HEK293 (cell line): ENCODE data around the gene PARD6B.

ENCODE experiments used
- CTCF ChIA-PET: fragments of 350-600 bp; formaldehyde crosslinking; extraction: SDS; loops from one replicate; lab custom pipeline; 2021; ENCODE audit warnings: antibody characterized with exemption; lab: Yijun Ruan, JAX
- POLR2A ChIA-PET: fragments of 300-600 bp; formaldehyde crosslinking; extraction: SDS; loops from one replicate; lab custom pipeline; 2020; ENCODE audit warnings: antibody characterized with exemption, inconsistent platforms; lab: Yijun Ruan, JAX
- H3K27ac ChIP-seq: fragments of 200-500 bp; sonication (Bioruptor generic); 2 replicates; pipeline ENCODE4 v1.5.1; 2014; ENCODE audit warnings: low read depth, low read length, control low read depth, inconsistent platforms; ENCODE audit errors: extremely low read depth
- H3K36me3 ChIP-seq, 2 experiments: fragments of 200-500 bp in 1 of 2; sonication (Bioruptor generic) in 1 of 2; 1 replicate in 1 of 2; 2 replicates in 1 of 2; pipeline ENCODE4 v1.5.1; 2014 to 2017; ENCODE audit warnings: inconsistent platforms in 2 of 2, low read length in 2 of 2; ENCODE audit not compliant: control insufficient read depth in 2 of 2, insufficient read depth in 1 of 2
- H3K4me1 ChIP-seq: fragments of 200-500 bp; sonication (Bioruptor generic); 2 replicates; pipeline ENCODE4 v1.5.1; 2014; ENCODE audit warnings: mild to moderate bottlenecking, low read length, inconsistent platforms; ENCODE audit not compliant: control insufficient read depth, insufficient read depth
- H3K4me3 ChIP-seq: 2 replicates; pipeline ENCODE4 v1.5.1; 2011; ENCODE audit warnings: low read depth, mild to moderate bottlenecking, control low read depth, low read length, moderate library complexity
- H3K9me3 ChIP-seq: fragments of 200-500 bp; sonication (Bioruptor generic); 2 replicates; pipeline ENCODE4 v1.5.1; 2014; ENCODE audit warnings: low read depth, low read length, inconsistent platforms; ENCODE audit not compliant: control insufficient read depth, insufficient read depth
- FEZF1 ChIP-seq: fragments of 450-650 bp; formaldehyde crosslinking; IDR thresholded peaks from 2 replicates; pipeline ENCODE4 v1.5.1; 2016; ENCODE audit warnings: missing biosample characterization, missing genetic modification characterization
- GLI2 ChIP-seq: fragments of 450-650 bp; formaldehyde crosslinking; IDR thresholded peaks from 2 replicates; pipeline ENCODE4; 2017; ENCODE audit warnings: missing biosample characterization, missing genetic modification characterization, low read depth, borderline replicate concordance
- HOXC10 ChIP-seq: sonication (generic); formaldehyde crosslinking; IDR thresholded peaks from 2 replicates; pipeline ENCODE4 v1.8.1; 2023; ENCODE audit warnings: mild to moderate bottlenecking, missing genetic modification reagents
- OVOL3 ChIP-seq: fragments of 450-650 bp; formaldehyde crosslinking; IDR thresholded peaks from 2 replicates; pipeline ENCODE4 v1.5.1; 2016; ENCODE audit warnings: missing biosample characterization, missing genetic modification characterization
- RBAK ChIP-seq: fragments of 450-650 bp; formaldehyde crosslinking; IDR thresholded peaks from 2 replicates; pipeline ENCODE4 v1.5.1; 2016; ENCODE audit warnings: missing biosample characterization, missing genetic modification characterization
- SCRT2 ChIP-seq: fragments of 450-650 bp; formaldehyde crosslinking; IDR thresholded peaks from 2 replicates; pipeline ENCODE4 v1.5.1; 2016; ENCODE audit warnings: missing biosample characterization, missing genetic modification characterization
- ZBTB17 ChIP-seq: fragments of 450-650 bp; formaldehyde crosslinking; IDR thresholded peaks from 2 replicates; pipeline ENCODE4 v1.5.1; 2016; ENCODE audit warnings: missing biosample characterization, missing genetic modification characterization
- ZBTB20 ChIP-seq: fragments of 450-650 bp; formaldehyde crosslinking; IDR thresholded peaks from 2 replicates; pipeline ENCODE4 v1.5.1; 2016; ENCODE audit warnings: missing biosample characterization, missing genetic modification characterization
- ZBTB44 ChIP-seq: fragments of 450-650 bp; IDR thresholded peaks from 2 replicates; pipeline ENCODE4 v1.5.1; 2018; ENCODE audit warnings: missing biosample characterization, mild to moderate bottlenecking, missing genetic modification characterization
- ZBTB8A ChIP-seq: fragments of 450-650 bp; formaldehyde crosslinking; IDR thresholded peaks from 2 replicates; pipeline ENCODE4 v1.5.1; 2016; ENCODE audit warnings: missing biosample characterization, missing genetic modification characterization
- ZNF146 ChIP-seq: fragments of 450-650 bp; formaldehyde crosslinking; IDR thresholded peaks from 2 replicates; pipeline ENCODE4 v1.5.1; 2016; ENCODE audit warnings: missing biosample characterization, missing genetic modification characterization
- ZNF157 ChIP-seq: fragments of 450-650 bp; formaldehyde crosslinking; IDR thresholded peaks from 2 replicates; pipeline ENCODE4 v1.5.1; 2016; ENCODE audit warnings: missing biosample characterization, missing genetic modification characterization
- ZNF18 ChIP-seq: fragments of 450-650 bp; formaldehyde crosslinking; IDR thresholded peaks from 2 replicates; pipeline ENCODE4 v1.5.1; 2016; ENCODE audit warnings: missing biosample characterization, missing genetic modification characterization
- ZNF266 ChIP-seq: fragments of 450-650 bp; formaldehyde crosslinking; IDR thresholded peaks from 2 replicates; pipeline ENCODE4 v1.5.1; 2016; ENCODE audit warnings: missing biosample characterization, missing genetic modification characterization, low read depth
- ZNF302 ChIP-seq: fragments of 450-650 bp; formaldehyde crosslinking; IDR thresholded peaks from 2 replicates; pipeline ENCODE4 v1.5.1; 2016; ENCODE audit warnings: missing biosample characterization, missing genetic modification characterization, low read depth
- ZNF311 ChIP-seq: fragments of 450-650 bp; formaldehyde crosslinking; IDR thresholded peaks from 2 replicates; pipeline ENCODE4 v1.5.1; 2017; ENCODE audit warnings: missing biosample characterization, missing genetic modification characterization, borderline replicate concordance
- ZNF335 ChIP-seq: fragments of 450-650 bp; formaldehyde crosslinking; conservative IDR thresholded peaks from 2 replicates; pipeline ENCODE4 v1.5.1; 2016; ENCODE audit warnings: missing biosample characterization, missing genetic modification characterization
- ZNF398 ChIP-seq: fragments of 450-650 bp; formaldehyde crosslinking; IDR thresholded peaks from 2 replicates; pipeline ENCODE4 v1.5.1; 2017; ENCODE audit warnings: missing biosample characterization, missing genetic modification characterization
- ZNF404 ChIP-seq: fragments of 450-650 bp; formaldehyde crosslinking; IDR thresholded peaks from 2 replicates; pipeline ENCODE4 v1.5.1; 2017; ENCODE audit warnings: missing biosample characterization, missing genetic modification characterization
- ZNF521 ChIP-seq: fragments of 450-650 bp; formaldehyde crosslinking; IDR thresholded peaks from 2 replicates; pipeline ENCODE4 v1.5.1; 2017; ENCODE audit warnings: missing biosample characterization, mild to moderate bottlenecking, missing genetic modification characterization
- ZNF548 ChIP-seq: fragments of 450-650 bp; formaldehyde crosslinking; IDR thresholded peaks from 2 replicates; pipeline ENCODE4 v1.5.1; 2016; ENCODE audit warnings: missing biosample characterization, missing genetic modification characterization
- ZNF549 ChIP-seq: fragments of 450-650 bp; IDR thresholded peaks from 2 replicates; pipeline ENCODE4 v1.5.1; 2018; ENCODE audit warnings: missing biosample characterization, missing genetic modification characterization, mild to moderate bottlenecking, inconsistent platforms, moderate library complexity
- ZNF600 ChIP-seq: fragments of 450-650 bp; formaldehyde crosslinking; IDR thresholded peaks from 2 replicates; pipeline ENCODE4 v1.5.1; 2016; ENCODE audit warnings: missing biosample characterization, missing genetic modification characterization
- ZNF677 ChIP-seq: fragments of 450-650 bp; IDR thresholded peaks from 2 replicates; pipeline ENCODE4 v1.5.0; 2018; ENCODE audit warnings: missing biosample characterization, mild to moderate bottlenecking, missing genetic modification characterization, moderate library complexity
- ZNF692 ChIP-seq: fragments of 450-650 bp; formaldehyde crosslinking; IDR thresholded peaks from 2 replicates; pipeline ENCODE4 v1.5.1; 2016; ENCODE audit warnings: missing biosample characterization, missing genetic modification characterization
- ZNF791 ChIP-seq: fragments of 450-650 bp; formaldehyde crosslinking; IDR thresholded peaks from 2 replicates; pipeline ENCODE4 v1.5.1; 2016; ENCODE audit warnings: missing biosample characterization, missing genetic modification characterization
- ZNF830 ChIP-seq: fragments of 450-650 bp; IDR thresholded peaks from 2 replicates; pipeline ENCODE4 v1.5.0; 2018; ENCODE audit warnings: missing biosample characterization, missing genetic modification characterization, low read depth, mild to moderate bottlenecking, moderate library complexity
- ZNF837 ChIP-seq: fragments of 450-650 bp; formaldehyde crosslinking; IDR thresholded peaks from 2 replicates; pipeline ENCODE4 v1.5.1; 2016; ENCODE audit warnings: missing biosample characterization, missing genetic modification characterization
- ZSCAN5A ChIP-seq: fragments of 450-650 bp; formaldehyde crosslinking; IDR thresholded peaks from 2 replicates; pipeline ENCODE4 v1.5.1; 2016; ENCODE audit warnings: missing biosample characterization, missing genetic modification characterization
- ZXDB ChIP-seq: fragments of 450-650 bp; formaldehyde crosslinking; IDR thresholded peaks from 2 replicates; pipeline ENCODE4 v1.5.1; 2016; ENCODE audit warnings: missing biosample characterization, missing genetic modification characterization

PARD6B gene

GRCh38 chr20:50731930-50732690 is 730 bp downstream of the PARD6B start:
- H3K4me1 ChIP-seq, result peaks cover 11% of the 10 kb centered on the region
- H3K4me3 ChIP-seq, result peak overlapping the region; percentile 94
- no peaks in the 10 kb centered on the region for H3K9me3 ChIP-seq
- CTCF ChIA-PET, result interaction anchor here (0.5 to 1.6 kb wide), 4 partner anchors 10 to 81 kb away, joined by 3 to 6 read pairs (median 4); no protein-coding TSS in a partner anchor
- peak overlapping the region; percentile 88 for H3K27ac ChIP-seq
- POLR2A ChIA-PET, result interaction anchor here (0.5 to 1.3 kb wide), 5 partner anchors 12 to 264 kb away, joined by 3 to 10 read pairs (median 3); no protein-coding TSS in a partner anchor
- peaks cover 4% of the 10 kb centered on the region in 2 experiments; a peak in 2 of 3 replicates for H3K36me3 ChIP-seq
- no peak for TF ChIP-seq ZNF521 (tag by site-specific recombination)
- TF ChIP-seq ZNF837 (tag by site-specific recombination), result no peak
- TF ChIP-seq ZBTB20 (tag by site-specific recombination), result peak; percentile 57; the same call in 1 of the 2 replicates
- TF ChIP-seq ZNF791 (tag by site-specific recombination), result no peak
- no peak for TF ChIP-seq HOXC10
- no peak for TF ChIP-seq ZXDB (tag by site-specific recombination)
- peak; percentile 81 for TF ChIP-seq FEZF1 (tag by site-specific recombination)
- peak; percentile 67 for TF ChIP-seq ZBTB17
- 0 out of 2 replicates have a peak, but pooled peaks have one; percentile 0 for TF ChIP-seq ZBTB8A (tag by site-specific recombination)
- no peak for TF ChIP-seq ZNF302 (tag by site-specific recombination)
- TF ChIP-seq ZNF404 (tag by site-specific recombination), result no peak
- no peak for TF ChIP-seq ZNF549
- TF ChIP-seq SCRT2 (tag by site-specific recombination), result no peak
- peak; percentile 54 for TF ChIP-seq ZNF335 (tag by site-specific recombination)
- peak; percentile 55; the same call in 1 of the 2 replicates for TF ChIP-seq ZNF600 (tag by site-specific recombination)
- no peak for TF ChIP-seq ZNF157
- no peak for TF ChIP-seq ZNF18 (tag by site-specific recombination)
- TF ChIP-seq ZSCAN5A (tag by site-specific recombination), result no peak
- TF ChIP-seq ZNF692, result no peak
- TF ChIP-seq ZBTB44 (tag by site-specific recombination), result no peak
- TF ChIP-seq ZNF398 (tag by site-specific recombination), result no peak
- TF ChIP-seq ZNF266 (tag by site-specific recombination), result no peak
- TF ChIP-seq OVOL3 (tag by site-specific recombination), result no peak
- TF ChIP-seq ZNF677 (tag by site-specific recombination), result no peak
- no peak for TF ChIP-seq ZNF311 (tag by site-specific recombination)
- no peak for TF ChIP-seq ZNF146 (tag by site-specific recombination)
- TF ChIP-seq ZNF548 (tag by site-specific recombination), result no peak
- no peak for TF ChIP-seq GLI2 (tag by site-specific recombination)
- no peak for TF ChIP-seq ZNF830 (tag by site-specific recombination)
- no peak for TF ChIP-seq RBAK
